COLO668 (cell line): ENCODE measurements around the gene UNC79.
"Not testable (repeated sequence)": the region's sequence is repeated elsewhere in the genome, so short reads cannot be mapped to it uniquely, and the experiment has no call there.

Experiments
- DNase-seq: peaks from one replicate; lab custom pipeline; 2025; ENCODE audit not compliant: unreplicated experiment; lab: John Stamatoyannopoulos, UW

UNC79 gene

DNA sequence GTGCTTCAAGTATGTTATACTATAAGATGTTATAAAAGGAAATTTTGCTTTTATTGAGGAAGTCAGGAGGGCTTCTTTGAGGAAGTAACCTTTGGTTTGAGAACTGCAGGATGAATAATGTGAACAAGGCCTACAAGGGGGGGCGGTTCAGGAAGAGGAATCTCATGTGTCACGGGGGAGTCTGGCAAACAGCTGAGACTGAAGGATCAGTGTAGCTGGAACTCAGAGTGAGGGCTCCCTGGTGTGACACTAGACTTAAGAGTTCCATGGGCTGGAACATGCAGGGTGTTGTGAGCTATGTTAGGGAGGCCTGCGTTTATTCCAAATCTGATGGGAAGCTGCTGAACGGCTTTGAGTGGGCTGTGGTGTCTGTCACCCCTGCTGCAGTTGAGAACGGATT lies 62.3 kb downstream of the UNC79 start:
- no peak for DNase-seq

DNA sequence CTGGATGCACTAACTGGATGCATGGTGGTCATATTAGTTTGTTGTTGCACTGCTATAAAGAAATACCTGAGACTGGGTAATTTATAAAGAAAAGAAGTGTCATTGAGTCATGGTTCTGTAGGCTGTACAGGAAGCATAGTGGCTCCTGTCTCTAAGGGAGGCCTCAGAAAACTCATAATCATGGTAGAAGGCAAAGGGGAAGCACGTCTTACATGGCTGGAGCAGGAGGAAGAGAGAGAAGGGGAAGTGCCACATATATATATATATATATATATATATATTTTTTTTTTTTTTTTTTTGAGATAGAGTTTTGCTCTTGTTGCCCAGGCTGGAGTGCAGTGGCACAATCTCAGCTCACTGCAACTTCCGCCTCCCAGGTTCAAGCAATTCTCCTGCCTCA lies 62.9 kb downstream of the UNC79 start:
- not testable (repeated sequence) for DNase-seq

DNA sequence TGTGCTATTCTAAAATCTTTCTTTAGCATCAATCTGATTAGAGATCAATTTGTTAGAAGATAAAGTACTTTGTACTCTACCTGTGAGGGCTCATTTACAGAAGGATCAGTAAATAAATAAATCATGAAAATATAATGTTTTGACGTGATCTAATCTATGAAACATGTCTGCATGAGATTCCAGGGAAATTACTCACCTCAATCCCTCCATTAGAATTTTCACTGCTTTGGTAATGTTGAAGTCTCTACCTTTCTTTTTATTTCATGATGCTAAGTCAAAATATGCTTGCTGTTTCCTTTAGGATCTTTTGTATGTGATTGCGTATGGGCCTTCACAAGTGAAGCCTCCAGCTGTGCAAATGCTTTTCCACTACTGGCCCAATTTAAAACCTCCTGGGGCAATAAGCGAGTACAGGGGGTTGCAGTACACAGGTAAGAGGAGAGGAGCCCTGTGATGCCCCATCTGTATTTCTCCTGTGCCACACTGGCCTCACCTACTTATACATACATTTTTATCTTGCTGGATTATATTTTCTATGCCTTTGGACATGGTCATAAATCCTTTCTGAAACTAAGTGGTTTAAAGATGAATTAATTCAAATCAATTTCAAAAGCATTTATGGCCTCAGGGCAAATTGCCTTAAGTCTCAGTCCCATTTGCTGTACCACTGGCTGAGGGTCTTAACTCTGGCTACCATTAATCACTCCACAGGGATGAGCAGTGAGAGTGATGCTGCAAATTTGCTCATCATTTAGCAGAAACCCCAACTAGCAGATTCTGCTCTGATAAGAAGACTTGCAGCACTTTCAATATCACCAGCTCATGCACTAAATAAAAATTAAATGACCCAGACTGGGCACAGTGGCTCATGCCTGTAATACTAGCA lies 66.4 kb downstream of the UNC79 start:
- no peak for DNase-seq

DNA sequence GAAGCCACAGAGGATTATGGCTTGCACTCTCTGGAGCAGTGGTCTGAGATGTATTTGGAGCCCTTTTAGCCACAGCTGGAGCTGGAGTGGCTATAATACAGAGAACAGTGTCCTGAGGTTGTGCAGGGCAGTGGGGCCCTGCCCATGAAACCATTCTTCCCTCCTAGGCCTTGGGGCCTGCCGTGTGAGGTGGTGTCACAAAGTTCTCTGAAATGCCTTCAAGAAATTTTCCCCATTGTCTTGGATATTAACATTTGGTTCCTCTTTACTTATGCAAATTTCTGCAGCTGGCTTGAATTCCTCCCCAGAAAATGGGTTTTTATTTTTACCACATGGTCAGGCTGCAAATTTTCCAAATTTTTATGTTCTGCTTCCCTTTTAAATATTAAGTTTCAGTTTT lies 79.3 kb downstream of the UNC79 start:
- no peak for DNase-seq

DNA sequence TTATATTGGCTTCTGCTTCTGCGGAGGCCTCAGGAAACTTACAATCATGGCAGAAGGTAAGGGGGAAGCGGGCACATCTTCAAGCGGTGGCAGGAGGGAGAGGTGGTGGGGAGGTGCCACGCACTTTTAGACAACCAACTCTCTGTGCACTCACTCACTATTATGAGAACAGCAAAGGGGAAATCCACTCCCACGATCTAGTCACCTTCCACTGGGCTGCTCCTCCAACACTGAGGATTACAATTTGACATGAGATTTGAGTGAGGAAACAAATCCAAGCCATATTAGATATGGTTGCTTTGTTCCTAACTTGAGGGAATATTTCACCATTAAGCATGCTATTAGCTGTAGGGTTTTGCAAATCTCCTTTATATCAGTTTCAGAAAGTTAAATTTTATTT lies 80.3 kb downstream of the UNC79 start:
- DNase-seq, result no peak

DNA sequence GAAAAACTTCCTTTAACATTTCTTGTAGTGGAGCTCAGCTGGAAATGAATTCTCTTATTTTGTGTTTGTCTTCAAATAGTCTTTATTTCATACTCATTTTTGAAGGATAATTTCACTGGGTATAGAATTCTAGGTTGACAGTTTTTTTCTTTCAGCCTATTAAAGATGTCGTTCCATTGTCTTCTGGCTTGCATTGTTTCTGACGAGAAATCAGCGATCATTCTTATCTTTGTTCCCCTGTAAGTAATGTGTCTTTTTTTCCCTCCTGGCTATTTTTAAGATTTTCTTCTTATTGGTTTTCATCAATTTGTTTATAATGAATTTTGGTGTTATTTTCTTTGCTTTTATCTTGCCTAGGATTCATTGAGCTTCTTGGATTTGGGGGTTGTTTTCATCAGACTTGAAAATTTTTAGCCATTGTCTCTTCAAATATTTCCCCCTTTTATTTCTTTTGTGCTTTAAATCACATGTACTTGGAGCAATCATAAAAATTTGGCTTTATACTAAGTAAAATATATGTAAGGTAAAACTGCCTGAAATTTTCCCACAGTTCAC lies 89.4 kb downstream of the UNC79 start:
- no peak for DNase-seq

DNA sequence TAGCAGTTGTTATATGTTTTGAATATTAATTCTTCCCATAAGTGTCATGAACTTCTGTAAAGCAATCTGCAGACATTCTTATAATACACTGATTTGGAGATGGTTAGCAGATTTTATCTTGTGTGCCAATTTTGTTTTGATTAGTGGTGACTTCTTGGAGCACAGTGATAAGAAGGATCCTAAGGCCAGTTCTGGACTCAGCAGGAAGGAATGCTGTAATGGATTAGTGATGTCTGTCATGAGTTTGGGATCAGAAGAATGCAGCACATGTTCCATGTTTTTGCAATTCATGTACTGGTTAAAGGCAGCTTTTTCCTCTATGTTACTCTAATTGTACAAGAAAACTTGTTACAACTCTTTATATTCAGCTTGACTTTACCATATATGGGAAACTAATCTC lies 91.5 kb downstream of the UNC79 start:
- DNase-seq, result no peak

DNA sequence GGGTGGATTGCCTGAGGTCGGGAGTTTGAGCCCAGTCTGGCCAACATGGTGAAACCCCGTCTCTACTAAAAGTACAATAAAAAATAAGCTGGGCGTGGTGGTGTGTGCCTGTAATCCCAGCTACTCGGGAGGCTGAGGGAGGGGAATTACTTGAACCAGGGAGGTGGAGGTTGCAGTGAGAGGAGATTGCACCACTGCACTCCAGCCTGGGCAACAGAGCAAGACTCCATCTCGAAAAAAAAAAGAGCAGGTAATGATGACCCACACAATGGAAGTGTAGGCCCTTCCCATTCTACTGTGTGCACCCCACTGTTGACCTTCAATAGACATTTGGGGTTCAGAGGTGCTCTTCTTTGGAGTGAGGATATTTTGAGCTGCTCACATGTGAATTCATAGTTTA lies 94.5 kb downstream of the UNC79 start:
- DNase-seq, result not testable (repeated sequence)

DNA sequence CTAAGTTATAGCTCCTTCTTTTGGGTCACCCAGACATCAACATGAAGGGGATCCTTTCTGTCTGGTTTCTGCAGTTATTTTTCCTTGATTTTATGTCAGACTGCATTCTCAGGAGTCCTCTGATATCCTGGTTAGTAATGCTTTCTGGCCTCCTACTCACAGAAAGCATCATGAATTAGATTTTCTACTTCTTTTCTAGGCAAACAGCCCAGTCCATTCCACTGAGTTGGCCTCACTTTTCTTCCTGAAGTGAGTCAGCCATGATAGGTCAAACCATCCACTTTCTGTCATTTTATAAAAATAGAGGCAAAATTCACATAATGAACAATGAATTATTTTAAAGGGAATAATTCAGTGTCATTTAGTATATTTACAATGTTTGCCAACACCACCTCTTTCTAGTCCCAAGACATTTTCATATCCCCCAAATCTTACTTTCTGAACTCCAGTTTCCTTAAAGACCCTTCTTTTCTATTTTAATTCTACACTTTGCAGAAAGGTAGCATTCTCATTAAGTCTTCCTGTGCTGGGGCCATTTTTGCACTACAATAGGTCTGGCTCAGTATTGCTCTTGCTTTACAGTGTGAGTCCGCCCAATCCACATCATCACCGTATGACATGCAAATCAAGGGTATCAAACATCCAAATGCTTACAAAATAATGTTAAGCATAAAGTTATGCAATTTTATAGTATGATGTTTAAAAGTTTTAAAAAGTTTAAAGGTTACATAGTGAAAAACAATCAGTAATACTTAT lies 95.1 kb downstream of the UNC79 start:
- no peak for DNase-seq

DNA sequence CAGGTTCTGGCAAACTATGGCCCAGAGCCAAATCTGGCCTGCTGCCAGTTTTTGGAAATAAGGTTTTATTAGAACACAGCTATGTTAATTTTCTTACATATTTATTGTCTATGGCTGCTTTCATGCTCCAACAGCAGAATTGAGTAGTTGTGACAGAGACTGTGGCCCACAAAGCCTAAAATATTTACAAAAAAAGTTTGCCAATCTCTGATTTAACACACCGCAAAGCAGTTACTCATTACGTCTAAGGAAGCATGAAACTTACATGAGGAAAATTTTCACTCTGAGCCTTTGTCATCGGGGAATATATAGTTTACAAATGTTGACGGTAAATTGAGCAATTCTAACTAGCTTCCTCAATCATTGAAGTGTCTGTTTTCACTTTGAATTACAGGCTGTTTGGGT lies 96.5 kb downstream of the UNC79 start:
- no peak for DNase-seq

DNA sequence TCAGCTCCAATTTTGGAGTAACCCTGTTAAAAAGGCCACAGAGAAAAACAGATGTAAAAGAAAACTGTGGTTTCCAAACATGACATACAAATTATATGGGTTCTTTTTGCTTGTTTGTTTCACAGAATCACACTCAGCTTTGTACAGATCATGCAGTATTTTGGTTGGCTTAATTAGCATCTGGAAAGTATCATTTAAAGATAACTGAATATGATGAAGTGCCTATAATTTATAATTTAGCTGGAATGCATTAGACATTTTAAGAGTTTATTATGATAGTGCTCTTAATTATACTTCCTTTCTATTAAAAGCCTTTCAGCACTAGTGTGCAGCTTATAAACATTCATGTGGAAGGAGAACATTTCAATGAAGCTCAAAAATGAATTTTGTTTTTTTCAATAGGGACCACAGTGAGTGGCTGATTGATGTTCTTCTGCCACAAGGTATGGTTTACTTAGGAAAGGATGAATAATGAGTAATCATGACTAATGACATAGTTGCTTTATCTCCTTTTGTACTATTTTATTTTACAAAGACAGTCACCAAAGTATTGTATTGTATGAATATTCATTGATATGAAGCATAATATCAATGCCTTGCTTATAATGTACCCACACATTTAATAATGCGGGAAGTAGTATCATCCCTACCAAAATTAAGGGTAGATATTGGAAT lies 98.3 kb downstream of the UNC79 start:
- DNase-seq, result no peak

DNA sequence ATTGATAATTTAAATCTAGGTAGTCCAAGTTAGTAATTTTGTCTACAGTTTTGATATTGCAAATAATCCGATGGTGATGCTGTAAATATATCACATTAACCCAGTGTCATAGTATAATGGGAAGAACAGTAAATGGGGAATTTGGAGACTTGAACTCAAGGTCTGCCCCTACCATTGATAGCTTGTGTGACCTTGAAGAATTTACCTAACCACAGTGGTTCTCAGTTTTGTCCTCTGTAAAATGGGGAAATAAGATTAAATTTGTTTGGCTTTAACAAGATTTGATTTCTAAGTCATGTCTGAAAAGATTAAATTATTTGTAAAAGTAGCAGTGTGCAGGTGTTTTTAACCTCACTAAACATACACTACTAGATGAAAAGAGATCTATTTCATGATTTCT lies 100.9 kb downstream of the UNC79 start:
- DNase-seq, result no peak

DNA sequence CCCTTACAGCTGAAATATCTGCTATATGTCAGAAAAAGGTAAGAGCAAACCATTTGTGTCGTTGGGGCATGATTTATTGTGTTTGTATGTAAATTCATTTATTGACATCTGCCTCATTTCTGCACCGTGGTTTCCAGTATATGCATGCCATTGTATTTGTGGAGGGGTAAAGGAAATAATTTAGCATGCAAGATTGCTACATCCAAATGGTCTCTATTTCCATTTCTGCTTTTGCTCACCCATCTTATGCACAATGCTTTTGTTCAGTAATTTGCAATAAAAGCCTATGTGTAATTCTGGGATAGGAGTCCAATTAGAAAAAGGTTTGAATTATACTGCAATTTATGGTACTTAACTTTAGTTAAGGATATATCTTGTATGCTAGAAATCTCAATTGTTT lies 101.8 kb downstream of the UNC79 start:
- no peak for DNase-seq

DNA sequence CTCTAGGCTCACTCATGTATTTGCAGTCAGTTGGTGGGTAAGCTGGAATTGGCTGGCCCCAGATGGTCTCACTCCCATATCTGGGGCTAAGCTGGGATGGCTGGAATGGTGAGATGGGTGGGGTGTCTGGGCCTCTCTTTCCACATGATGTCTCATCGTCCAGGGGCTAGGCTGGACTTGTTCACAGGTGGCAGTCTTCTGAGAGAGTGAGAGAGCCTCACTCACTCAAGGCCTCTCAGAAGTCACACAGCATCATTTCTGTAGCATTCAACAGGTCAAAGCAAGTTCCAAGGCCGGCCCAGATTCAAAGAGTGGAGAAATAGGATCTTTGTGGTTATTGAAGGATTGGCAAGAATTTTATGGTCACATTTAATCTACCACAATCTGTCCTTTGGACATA lies 102.7 kb downstream of the UNC79 start:
- DNase-seq, result no peak

DNA sequence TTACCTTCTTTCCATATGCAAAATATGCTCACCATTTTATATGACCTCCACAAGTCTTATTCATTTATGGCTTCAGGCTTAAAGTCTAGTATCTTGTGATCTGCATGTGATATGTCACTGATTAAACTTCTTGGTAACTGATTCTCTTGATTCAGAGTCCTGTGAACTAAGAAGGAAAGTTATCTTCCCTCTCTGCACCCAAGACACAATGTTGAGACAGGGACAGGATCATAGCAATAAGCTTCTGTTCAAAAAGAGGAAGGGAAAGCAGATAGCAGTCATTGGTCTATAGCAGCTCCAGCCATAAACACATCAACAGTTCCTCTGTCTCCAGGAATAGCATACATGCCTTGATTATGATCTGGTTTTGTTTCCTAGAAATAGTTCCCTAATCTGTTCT lies 103.1 kb downstream of the UNC79 start:
- no peak for DNase-seq

DNA sequence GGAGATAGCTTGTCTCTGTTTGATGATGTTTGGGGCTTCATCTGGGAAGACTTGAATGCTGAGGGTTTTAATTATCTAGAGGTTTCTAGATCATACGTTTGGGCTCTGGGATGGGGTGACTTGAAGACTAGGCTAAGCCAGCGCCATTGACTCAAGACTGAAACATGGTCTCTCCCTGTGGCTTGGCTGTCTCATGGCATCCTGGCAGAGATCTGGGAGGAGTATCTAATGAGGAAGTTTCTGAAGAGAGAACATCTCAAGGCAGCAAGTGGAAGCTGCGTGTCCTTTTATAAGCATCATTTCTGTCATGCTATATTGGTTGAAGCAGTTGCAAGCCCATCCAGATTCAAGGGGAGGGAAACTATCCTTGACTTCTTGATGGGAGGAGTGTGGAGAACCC lies 104.8 kb downstream of the UNC79 start:
- DNase-seq, result no peak

DNA sequence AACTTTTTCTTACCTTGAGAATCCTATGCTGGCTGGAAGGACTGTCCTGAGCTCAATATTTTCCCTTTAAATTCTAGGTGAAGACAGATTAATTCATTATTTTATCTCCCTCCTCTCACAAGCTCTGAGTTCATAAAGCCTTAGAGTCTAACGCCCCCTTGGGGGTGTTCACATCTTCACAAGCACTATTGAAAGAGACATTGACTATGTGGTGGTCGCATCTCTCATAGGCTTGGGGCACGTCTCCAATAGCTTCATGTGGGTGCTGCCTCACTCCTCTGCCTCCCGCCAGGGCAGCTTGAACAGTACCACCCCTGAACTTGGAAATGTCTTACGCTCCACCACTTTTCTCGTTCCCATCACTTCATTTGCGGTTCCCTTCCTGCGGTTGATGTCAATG lies 106.2 kb downstream of the UNC79 start:
- no peak for DNase-seq

DNA sequence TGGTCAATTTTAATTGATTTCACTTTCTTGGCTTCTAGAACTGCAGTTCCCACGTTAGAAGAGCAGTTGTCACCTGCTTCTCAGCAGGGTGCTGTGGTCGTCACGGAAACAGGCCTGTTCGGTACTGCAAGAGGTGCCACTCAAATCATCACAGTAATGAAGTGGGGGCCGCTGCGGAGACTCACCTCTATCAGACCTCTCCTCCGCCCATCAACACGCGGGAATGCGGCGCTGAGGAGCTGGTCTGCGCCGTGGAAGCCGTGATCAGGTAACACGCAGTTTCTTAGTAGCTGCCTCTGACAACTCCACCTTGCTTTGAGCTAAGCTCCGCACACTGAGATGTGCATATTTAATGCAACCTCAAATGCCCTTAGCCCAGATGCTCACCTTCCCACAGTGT lies 107.2 kb downstream of the UNC79 start:
- DNase-seq, result no peak

DNA sequence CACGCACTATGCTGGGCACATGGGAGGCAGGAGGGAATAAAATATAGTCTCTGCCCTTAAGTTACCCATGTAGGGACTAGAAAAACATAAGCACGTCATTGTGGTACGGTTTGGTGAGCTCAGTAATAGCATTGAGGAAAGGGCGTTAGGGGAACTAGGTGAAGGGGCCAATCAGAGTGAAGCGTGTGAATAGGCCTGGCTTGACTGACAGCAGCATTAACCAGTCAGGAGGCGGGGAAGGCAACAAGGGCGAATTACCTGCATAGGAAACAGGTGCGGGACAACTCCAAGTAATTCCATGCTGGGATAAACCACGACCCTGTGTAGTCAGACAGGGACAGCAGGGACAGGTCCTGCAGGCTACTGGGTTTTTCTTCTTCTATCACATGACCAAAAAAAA lies 107.7 kb downstream of the UNC79 start:
- DNase-seq, result peak; percentile 13

DNA sequence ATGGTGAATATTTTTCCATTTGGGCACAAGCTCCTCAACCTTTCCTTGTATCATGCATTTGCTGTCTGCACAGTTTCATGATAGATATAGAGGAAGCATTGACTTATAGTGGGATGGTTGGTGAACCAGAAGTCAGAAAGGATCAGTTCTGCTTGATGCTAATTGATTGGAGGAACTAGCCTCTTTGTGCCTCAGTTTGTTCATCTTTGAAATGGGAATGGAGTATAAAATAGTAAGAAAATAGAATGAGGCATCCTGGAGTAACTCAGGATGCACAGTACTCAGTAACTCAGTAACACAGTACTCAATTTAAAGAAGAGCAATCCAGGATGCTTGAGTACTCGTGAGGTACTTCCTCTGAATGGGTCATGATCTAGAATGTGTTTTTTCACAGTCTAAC lies 109.5 kb downstream of the UNC79 start:
- no peak for DNase-seq

DNA sequence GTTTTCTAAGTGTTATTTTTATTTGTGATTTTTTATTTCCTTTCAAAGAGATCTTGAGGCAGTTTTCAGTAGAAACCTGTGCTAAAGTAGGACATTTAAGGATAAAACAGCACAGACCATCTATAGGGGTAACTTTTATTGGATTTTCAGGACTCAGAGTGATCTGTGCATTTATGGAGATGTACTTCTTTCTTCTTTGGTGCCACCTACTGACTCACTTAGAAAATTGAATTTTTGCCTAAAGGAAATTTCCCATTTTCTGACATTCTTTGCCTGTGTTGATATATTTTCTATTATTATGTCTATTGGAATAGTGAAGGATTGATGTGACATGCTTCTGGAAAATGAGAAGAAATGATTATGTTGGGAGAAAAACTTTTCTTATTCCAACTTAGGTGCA lies 113.0 kb downstream of the UNC79 start:
- DNase-seq, result no peak

DNA sequence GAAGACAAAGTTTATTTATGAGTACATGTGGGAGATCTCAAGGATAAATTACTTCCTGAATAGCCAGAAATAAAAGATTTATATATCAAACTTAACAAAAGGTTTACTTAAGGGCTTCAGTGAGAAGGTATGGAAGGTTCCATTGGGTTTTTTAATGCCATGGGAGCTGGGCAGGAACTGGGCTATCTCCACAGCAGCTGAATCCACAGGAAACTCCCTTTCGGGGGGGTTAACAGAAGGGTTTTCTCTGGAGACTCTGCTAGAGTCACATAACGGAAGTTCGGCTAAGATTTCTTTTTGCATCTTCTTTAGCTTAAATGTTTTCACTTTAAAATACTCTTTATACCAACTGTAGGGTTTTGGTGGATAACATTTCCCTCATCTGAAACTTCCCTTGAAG lies 113.5 kb downstream of the UNC79 start:
- DNase-seq, result no peak
